BJ (cell line): ENCODE results near the gene LCE2B. TPM values are rescaled to one million over a fixed set of nuclear protein-coding genes. Genes with fewer than 3 reads are reported as not detected.
"Not testable (repeated sequence)": the region's sequence is repeated elsewhere in the genome, so short reads cannot be mapped to it uniquely, and the experiment has no call there.

Experiments
- CTCF ChIA-PET: fragments of 350-600 bp; formaldehyde crosslinking; extraction: SDS; loops from one replicate; lab custom pipeline; 2021; ENCODE audit warnings: antibody characterized with exemption, inconsistent platforms; lab: Yijun Ruan, JAX
- POLR2A ChIA-PET: fragments of 300-600 bp; sonication (Branson Sonifier 250); formaldehyde crosslinking; extraction: SDS; loops from one replicate; lab custom pipeline; 2021; ENCODE audit warnings: antibody characterized with exemption; lab: Charles Lee
- DNase-seq: peaks from one replicate; pipeline ENCODE4 v3.0.0-alpha.2; 2011; ENCODE audit warnings: low read depth
- H3K27me3 ChIP-seq: 2 replicates; pipeline ENCODE4 v1.6.0; 2011; ENCODE audit warnings: low read length; ENCODE audit not compliant: control insufficient read depth, insufficient read depth
- H3K36me3 ChIP-seq: 2 replicates; pipeline ENCODE4 v1.5.1; 2011; ENCODE audit warnings: low read length; ENCODE audit not compliant: control insufficient read depth, insufficient read depth
- H3K4me3 ChIP-seq: 2 replicates; pipeline ENCODE4 v1.5.1; 2011; ENCODE audit warnings: low read depth, mild to moderate bottlenecking, control low read depth, low read length
- polyA plus RNA-seq: library from polyadenylated mRNA; depleted of rRNA; stranded (reverse); fragments of >200 nt; gene quantifications from 2 replicates; pipeline ENCODE4 v1.2.3, GENCODE V29; 2011
- TF ChIP-seq, protein P1 (sequence below): IDR thresholded peaks from 2 replicates; pipeline ENCODE4 v1.5.1; 2011; ENCODE audit warnings: low read depth, mild to moderate bottlenecking, control low read depth, inconsistent platforms, low read length, moderate library complexity; ENCODE audit not compliant: insufficient read depth

The LCE2B gene
- polyA plus RNA-seq, 1 experiment = not detected

DNA sequence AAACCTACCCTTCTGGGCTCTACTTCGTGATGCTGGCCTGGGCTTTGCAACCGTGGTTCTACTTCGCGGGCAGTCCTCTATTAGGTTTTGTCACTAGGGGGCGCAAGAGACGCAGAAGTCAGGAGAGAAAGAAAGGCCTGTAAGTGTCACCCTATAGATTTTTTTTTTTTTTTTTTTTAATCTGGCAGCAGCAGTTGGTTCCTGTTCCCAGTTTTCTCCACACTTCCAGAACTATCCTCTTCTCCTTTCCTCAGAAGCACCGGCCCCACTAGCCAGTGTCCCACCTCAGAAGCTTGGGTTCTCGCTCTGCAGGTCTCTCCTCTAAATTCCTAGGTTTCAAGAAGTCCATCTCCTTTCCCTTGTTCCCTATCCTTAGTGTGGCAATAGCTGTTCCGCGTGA lies 31.8 kb upstream of the LCE2B start:
- POLR2A ChIA-PET = no interaction called here
- TF ChIP-seq, protein P1, sequence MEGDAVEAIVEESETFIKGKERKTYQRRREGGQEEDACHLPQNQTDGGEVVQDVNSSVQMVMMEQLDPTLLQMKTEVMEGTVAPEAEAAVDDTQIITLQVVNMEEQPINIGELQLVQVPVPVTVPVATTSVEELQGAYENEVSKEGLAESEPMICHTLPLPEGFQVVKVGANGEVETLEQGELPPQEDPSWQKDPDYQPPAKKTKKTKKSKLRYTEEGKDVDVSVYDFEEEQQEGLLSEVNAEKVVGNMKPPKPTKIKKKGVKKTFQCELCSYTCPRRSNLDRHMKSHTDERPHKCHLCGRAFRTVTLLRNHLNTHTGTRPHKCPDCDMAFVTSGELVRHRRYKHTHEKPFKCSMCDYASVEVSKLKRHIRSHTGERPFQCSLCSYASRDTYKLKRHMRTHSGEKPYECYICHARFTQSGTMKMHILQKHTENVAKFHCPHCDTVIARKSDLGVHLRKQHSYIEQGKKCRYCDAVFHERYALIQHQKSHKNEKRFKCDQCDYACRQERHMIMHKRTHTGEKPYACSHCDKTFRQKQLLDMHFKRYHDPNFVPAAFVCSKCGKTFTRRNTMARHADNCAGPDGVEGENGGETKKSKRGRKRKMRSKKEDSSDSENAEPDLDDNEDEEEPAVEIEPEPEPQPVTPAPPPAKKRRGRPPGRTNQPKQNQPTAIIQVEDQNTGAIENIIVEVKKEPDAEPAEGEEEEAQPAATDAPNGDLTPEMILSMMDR = peak; percentile 77
- no peak overlapping the region for H3K4me3 ChIP-seq
- H3K27me3 ChIP-seq = no peaks in the 10 kb centered on the region
- DNase-seq = no peak
- CTCF ChIA-PET = interaction anchor here (0.5 to 3.5 kb wide), 17 partner anchors 9 to 458 kb away, joined by 3 to 25 read pairs (median 4); partner anchors contain the start of genes LCE1D and LCE2D
- H3K36me3 ChIP-seq = no peaks in the 10 kb centered on the region

DNA sequence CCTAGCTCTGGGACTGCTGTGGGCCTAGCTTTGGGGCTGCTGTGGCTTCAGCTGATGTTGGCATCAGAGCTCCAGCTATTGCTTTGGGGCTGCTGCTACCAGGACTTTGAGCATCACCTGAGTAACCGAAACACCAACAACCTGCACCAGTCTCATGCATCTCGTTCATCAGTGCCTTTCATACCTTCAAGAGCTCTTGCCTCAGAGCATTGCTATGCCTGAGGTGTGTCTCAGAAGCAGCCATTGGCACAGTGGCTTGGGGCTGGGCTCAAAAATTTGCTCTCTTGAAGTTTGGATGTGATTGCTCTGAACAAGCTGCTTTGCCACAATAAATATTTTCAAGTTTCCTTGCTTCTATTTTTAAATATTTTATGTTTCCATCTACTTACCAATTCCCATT lies 29.5 kb upstream of the LCE2B start:
- Histone ChIP-seq H3K36me3 (no peaks in the 10 kb centered on the region), H3K4me3 (no peak overlapping the region), H3K27me3 (no peaks in the 10 kb centered on the region)
- ChIA-PET POLR2A (no interaction called here), CTCF (interaction anchor here (0.6 to 3.2 kb wide), 2 partner anchors 168 to 270 kb away, joined by 4 to 25 read pairs; no protein-coding TSS in a partner anchor)
- DNase-seq = no peak
- TF ChIP-seq, protein P1 = no peak

DNA sequence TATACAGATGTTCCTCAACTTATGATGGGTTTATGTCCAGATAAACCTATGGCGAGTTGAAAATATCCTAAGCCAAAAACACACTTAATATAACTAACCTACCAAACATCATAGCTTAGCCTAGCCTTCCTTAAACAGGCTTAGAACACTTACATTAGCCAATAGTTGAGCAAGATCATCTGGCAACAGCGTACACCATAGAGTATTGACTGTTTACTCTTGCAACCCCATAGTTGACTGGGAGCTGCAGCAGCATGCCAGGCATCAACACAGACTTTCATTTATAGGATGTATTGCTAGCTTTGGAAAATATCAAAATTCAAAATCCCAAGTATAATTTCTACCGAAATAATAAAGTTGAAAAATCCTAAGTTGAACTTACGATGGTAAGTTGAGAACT lies 28.2 kb upstream of the LCE2B start:
- POLR2A ChIA-PET = no interaction called here
- CTCF ChIA-PET = interaction anchor here (1.0 kb wide), 1 partner anchor 268 kb away, joined by 4 read pairs; no protein-coding TSS in a partner anchor
- no peaks in the 10 kb centered on the region for H3K27me3 ChIP-seq
- no peak for DNase-seq
- TF ChIP-seq, protein P1 = no peak
- no peaks in the 10 kb centered on the region for H3K36me3 ChIP-seq
- H3K4me3 ChIP-seq = no peak overlapping the region

DNA sequence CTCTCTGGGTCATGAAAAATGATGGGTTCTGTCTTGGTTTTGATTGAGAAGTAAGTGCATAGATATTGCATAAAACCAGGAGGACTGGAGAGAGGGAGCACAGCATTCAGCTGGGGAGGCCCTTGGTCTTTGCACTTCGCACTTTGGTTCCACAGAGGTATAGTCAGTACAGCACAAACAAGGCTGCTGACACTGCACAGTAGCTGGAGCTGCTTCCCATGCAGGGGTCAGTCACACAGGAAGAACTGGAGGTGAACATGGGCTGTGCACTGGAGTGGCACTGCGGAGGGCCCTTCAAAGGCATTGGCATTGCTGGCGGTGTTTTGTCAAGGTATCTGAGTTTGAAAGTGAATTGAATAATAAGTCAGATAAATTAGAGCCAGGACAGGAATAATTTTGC lies 27.3 kb upstream of the LCE2B start:
- ChIA-PET POLR2A (no interaction called here), CTCF (interaction anchor here (1.0 kb wide), 2 partner anchors 10 to 267 kb away, joined by 3 to 4 read pairs; no protein-coding TSS in a partner anchor)

DNA sequence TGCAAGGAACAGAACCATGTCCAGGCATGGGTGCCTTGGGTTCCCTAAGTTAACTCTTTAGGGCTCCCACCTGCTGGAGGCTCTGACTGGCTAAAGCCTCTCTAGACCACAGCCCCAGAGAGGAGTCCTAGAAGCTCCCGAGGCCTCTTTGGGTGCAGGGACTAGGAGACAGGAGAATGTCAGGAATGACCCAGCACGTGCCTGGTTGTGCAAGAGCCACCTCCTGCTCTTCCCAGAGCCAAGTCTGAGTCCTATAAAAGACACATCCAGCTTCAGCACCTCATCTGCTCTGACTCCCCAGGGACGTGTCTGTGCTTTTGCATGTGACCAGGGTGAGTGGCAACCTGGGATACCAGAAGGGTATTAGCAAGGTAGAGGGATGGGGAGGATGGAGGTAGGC lies 22.8 kb upstream of the LCE2B start, which contains the start of gene LCE2D:
TSS of gene LCE2D (plus strand) at position 283 of the 400 bp plus-strand sequence. CDS start 726 bp downstream, outside the sequence.
- TF ChIP-seq, protein P1 = no peak
- CTCF ChIA-PET = interaction anchor here (0.6 to 4.7 kb wide), 3 partner anchors 9 to 529 kb away, joined by 3 to 23 read pairs (median 3); no protein-coding TSS in a partner anchor
- H3K4me3 ChIP-seq = no peak within 1 kb of the TSS
- POLR2A ChIA-PET = no interaction called here
- no peaks in the 10 kb centered on the region for H3K27me3 ChIP-seq
- no peaks in the 10 kb centered on the region for H3K36me3 ChIP-seq
- no peak for DNase-seq

More for the DNA sequence above, 27.3 kb upstream of the LCE2B start:
- TF ChIP-seq, protein P1 = no peak
- no peak for DNase-seq
- Histone ChIP-seq H3K36me3 (no peaks in the 10 kb centered on the region), H3K27me3 (no peaks in the 10 kb centered on the region), H3K4me3 (no peak overlapping the region)

DNA sequence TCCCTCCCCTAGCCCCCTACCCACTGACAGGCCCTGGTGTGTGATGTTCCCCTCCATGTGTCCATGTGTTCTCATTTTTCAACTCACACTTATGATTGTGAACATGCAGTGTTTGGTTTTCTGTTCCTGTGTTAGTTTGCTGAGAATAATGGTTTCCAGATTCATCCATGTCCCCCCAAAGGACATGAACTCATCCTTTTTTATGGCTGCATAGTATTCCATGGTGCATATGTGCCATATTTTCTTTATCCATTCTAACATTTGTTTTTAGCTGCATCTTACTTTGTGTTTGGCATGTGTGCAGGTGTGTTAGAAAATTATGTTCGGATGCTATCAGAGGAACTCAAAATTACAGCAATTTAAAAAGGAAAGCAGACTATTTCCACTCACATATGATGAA lies 19.8 kb upstream of the LCE2B start:
- H3K4me3 ChIP-seq, DNase-seq, POLR2A ChIA-PET, H3K27me3 ChIP-seq, H3K36me3 ChIP-seq: not testable (repeated sequence)
- CTCF ChIA-PET = interaction anchor here (4.7 kb wide), 1 partner anchor 12 kb away, joined by 23 read pairs; no protein-coding TSS in a partner anchor
